Stimulated activated CD8-positive, alpha-beta memory T cell treated with anti-CD3 and anti-CD28 coated beads, Interleukin-15, amount 100 ng/mL, for 1 hour (primary cell): ENCODE results near the gene CACNB4.
"Not testable (repeated sequence)": the region's sequence is repeated elsewhere in the genome, so short reads cannot be mapped to it uniquely, and the experiment has no call there.

Experiments used
- DNase-seq: peaks from one replicate; pipeline ENCODE4 v3.0.0-alpha.2; 2020; ENCODE audit warnings: low read depth

CACNB4 gene

GRCh38 chr2:151823651-151824050 lies 275.2 kb downstream of the CACNB4 start:
- DNase-seq: no peak

GRCh38 chr2:151819920-151820319 lies 278.9 kb downstream of the CACNB4 start:
- no peak for DNase-seq

GRCh38 chr2:151817929-151818328 lies 280.9 kb downstream of the CACNB4 start:
- DNase-seq: no peak

DNA sequence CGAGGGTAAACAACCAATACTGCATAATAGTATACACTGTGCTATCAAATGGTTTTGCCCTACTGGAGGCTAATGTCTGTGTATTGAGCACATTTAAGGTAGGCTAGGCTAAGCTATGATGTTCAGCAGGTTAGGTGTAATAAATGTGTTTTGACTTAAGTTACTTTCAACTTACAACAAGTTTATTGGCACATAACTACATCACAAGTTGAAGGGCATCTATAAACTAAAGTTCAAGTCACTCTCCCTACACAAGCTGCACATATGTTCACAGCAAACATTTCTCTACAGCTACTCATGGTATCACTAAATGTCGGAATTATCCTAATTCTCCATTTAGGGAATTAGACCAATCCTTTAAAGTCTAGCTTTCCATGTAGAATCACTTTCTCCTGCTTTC lies 282.0 kb downstream of the CACNB4 start:
- no peak for DNase-seq

DNA sequence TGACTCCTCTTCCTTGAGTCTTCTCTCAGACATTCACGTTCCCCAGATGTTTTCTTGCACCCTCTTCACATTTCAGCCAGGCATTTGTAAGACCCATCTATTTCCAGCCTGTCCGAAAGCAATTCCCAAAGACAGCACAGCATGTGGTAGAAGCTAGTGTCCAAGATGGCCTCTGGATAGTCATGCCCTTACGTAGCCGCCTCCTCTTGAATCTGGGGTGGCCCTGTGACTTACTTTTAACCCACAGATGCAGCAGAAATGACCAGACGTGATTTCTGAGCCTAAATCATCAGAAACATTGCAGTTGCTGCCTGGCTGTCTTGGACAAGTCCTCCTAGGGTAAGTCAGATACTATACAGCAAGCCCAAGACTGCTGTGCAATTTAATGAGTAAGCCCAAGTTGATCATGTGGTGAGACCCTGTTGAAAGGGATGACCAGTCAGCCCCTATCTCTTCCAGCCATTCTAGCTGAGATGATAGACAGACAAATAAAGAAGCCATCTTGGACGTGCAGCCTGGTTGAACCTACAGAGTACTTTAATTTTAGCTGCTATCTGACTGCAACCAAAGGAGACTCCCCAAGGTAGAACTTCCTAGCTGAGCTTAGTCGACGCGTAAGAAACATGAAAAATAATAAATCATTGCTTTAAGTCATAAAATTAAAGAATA lies 282.9 kb downstream of the CACNB4 start:
- no peak for DNase-seq

- DNase-seq: no peak
Observed at GRCh38 chr2:151810489-151810888, 288.4 kb downstream of the CACNB4 start.

- no peak for DNase-seq
Observed at GRCh38 chr2:151809073-151809383, 289.8 kb downstream of the CACNB4 start.

- no peak for DNase-seq
Observed at GRCh38 chr2:151808258-151809072, 290.4 kb downstream of the CACNB4 start.

GRCh38 chr2:151805961-151806360 lies 292.9 kb downstream of the CACNB4 start:
- DNase-seq: no peak

- no peak for DNase-seq
Observed at GRCh38 chr2:151805343-151805742, 293.5 kb downstream of the CACNB4 start.

DNA sequence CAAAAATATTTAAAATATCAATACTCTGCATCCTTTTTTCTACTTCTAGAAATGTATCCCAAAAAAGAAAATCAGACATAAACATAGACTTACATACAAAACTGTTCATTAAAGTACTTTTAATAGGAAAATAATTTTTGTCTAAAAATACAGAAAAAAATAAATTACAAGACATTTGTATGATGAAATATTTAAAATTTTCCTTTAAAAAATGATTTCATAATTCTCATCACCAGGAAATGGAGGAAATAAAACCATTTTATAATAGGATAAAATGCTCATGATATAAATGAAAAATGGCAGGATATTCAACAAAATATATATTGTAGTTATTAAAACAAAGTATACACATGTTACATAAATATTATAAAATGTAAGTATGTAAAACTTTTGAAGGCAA lies 295.0 kb downstream of the CACNB4 start:
- no peak for DNase-seq

DNA sequence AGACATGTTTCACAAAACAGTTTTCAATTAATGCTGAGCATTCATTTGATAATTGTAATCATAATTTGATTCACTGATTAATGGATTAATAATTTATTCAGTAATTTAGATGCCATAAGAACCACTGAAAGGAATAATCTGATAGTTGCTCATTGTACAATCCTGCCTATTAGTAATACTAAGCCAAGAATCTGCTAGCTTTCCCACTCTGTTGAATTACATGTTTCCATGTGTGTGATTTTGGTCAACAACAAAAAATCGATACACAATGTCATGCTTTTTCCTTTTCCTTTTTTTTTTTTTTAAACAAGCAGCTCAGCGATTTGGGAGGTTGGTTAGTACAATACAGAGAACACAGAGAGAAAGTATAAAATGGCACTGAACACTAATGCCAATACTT lies 296.5 kb downstream of the CACNB4 start:
- DNase-seq: no peak

- DNase-seq: no peak
Observed at GRCh38 chr2:151799886-151800292, 299.0 kb downstream of the CACNB4 start.

DNA sequence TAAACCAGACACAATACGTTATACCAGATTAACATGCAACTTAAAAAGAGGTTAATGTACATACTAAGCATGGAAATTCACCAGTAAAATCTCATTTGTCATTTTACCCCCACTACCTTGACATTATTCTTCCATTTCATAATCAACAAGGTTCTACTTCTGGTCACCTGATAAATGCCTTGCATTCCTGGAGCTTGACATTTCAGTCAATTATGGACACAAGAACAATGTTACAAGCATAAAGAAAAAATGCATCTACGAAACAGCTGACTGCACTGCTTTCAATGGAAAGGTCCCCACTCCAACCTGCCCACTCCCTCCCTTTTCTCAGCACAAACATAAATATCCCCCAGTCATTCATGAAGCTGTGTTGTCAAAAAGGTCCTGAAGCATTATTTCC lies 302.1 kb downstream of the CACNB4 start:
- DNase-seq: no peak

DNA sequence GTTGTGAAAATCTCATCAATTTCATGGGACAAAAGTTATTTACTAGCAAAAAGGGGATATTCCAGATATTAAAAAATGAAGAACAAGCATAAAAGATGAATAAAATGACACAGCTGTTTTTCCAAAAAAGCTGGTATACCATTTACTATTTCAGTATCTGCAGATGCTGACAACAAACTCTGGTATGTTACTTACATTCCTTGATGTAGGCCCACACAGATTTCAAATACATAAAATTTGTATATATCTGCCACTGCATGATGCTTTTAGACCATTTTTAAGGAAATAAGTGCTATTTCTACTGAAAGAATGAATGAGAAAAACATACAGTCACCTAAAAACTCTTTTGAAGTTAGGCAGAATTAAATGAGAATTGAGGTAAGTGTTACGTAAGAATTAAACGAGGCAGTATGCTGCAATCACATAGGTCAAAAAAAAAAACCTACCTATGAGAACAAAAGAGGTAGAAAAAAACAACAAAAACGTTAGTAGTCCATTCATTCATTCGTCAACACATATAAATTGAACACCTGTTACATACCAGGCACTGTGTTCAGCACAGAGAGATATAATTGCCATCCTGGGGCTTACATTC lies 303.1 kb downstream of the CACNB4 start:
- no peak for DNase-seq

- not testable (repeated sequence) for DNase-seq
Observed at GRCh38 chr2:151794422-151794821, 304.4 kb downstream of the CACNB4 start.

DNA sequence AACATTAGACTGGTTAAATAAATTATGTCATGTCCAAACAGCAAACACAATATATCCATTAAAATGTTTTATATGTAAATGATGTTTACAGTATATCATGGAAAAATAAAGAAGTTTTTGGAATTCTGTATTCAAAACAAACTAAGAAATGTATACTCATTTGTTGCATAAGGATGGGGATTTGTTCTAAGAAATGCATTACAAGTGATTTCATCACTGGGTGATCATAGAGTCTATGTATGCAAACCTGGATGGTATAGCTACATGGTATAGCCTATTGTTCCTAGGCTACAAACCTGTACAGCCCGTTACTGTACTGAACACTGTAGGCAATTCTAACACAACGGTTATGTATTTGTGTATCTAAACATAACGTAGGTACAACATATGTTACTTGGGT lies 305.7 kb downstream of the CACNB4 start:
- no peak for DNase-seq

DNA sequence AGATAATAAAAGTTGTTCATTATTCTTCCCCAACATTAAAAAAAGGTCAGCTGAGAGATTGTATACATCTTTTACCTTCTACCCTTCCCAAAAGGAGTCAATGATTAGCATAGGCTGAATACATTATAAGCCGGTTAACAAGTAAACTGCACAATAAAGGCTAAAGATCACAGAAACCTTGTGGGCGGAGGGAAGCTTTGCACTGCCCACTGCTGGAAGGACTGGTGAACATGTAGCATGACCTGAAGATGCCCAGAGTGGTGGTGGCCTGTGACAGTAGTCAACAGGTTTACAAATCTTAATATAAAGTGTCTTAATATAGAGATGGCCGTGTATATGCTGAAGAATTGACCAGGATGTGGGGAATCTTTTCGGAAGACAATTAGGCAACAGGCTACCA lies 306.3 kb downstream of the CACNB4 start:
- DNase-seq: no peak

- no peak for DNase-seq
Observed at GRCh38 chr2:151791545-151791944, 307.3 kb downstream of the CACNB4 start.

DNA sequence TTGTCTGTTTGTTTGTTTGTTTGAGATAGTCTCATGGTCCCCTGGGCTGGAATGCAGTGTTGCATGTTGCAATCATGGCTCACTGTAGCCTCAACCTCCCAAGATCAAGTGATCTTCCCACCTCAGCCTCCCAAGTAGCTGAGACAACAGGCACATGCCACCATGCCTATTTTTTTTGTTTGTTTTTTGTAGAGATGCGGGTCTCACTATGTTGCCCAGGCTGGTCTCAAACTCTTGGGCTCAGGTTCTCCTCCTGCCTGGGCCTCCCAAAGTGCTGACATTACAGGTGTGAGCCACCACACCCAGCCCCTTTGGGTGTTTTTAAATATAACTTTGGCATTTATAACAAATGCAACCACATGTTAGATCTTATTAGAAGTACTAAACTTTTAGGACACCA lies 308.2 kb downstream of the CACNB4 start:
- DNase-seq: no peak

DNA sequence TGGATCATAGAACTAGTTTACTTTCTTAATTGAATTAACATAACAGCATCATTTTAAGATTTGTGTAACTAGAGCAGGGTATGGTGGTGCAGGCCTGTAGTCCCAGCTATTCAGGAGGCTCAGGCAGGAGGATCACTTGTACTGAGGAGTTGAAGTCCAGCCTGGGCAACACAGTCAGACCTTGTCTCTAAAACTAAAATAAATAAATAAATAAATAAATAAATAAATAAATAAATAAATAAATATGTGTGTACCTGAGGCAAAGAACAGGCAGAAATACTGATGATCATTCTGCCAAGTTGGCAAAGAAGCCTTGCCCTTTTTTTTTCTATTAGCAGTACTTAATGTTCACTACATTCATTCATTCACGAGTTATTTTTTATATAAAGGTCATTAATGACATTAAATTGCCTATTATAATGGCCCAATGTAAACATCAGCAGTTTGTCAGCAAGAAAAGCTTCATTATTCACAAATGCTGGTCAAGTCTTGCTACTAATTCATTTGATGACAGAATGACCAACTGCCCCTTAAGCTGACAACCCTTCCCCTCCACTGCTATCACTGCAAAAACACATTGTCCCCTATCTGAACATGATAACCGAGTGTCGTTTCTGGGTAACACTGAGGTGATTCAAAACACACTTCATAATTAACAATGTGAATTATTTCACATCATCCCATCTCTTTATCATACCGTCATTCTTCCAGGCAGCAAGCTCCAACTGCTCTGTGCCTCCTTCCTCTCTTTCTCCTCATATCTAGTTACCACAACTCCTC lies 309.6 kb downstream of the CACNB4 start:
- DNase-seq: no peak

- DNase-seq: no peak
Observed at GRCh38 chr2:151786483-151786882, 312.4 kb downstream of the CACNB4 start.

- DNase-seq: no peak
Observed at GRCh38 chr2:151786077-151786476, 312.8 kb downstream of the CACNB4 start.
